GM12878 (cell line): ENCODE results near the gene ZNF462. TPM values are rescaled to one million over a fixed set of nuclear protein-coding genes. Genes with fewer than 3 reads are reported as not detected.

Experiments used
- ATAC-seq: fragments of 200-7000 bp; cut with Tn5 transposase; 3 replicates; pipeline ENCODE4 v1.9.1; 2020; ENCODE audit warnings: mild to moderate bottlenecking, moderate library complexity
- BruUV-seq: library from RNA; stranded (reverse); fragments of 400-500 nt; replicated peaks from 2 replicates; lab custom pipeline; 2021; lab: Mats Ljungman, UMichigan
- CTCF ChIA-PET: fragments of 300-600 bp; sonication (Branson Sonifier 250); formaldehyde crosslinking; extraction: SDS; loops from one replicate; lab custom pipeline; 2021; ENCODE audit warnings: inconsistent platforms; lab: Yijun Ruan, JAX
- POLR2A ChIA-PET: fragments of 350-600 bp; formaldehyde crosslinking; extraction: SDS; loops from one replicate; lab custom pipeline; 2021; ENCODE audit warnings: inconsistent platforms; lab: Charles Lee
- RAD21 ChIA-PET: fragments of 300-600 bp; sonication (Branson Sonifier 250); formaldehyde crosslinking; loops from one replicate; lab custom pipeline; 2023; ENCODE audit warnings: antibody characterized with exemption; ENCODE audit not compliant: unreplicated experiment; lab: Charles Lee
- SMC1A ChIA-PET: fragments of 300-600 bp; sonication (Branson Sonifier 250); formaldehyde crosslinking; loops from one replicate; lab custom pipeline; 2023; ENCODE audit not compliant: unreplicated experiment, uncharacterized antibody; lab: Charles Lee
- DNase-seq: peaks from one replicate; pipeline ENCODE4 v3.0.0-alpha.2; 2011; ENCODE audit warnings: low read depth, low spot score
- FAIRE-seq: peaks from 3 replicates; lab custom pipeline; 2011; peaks lifted over from hg19 to GRCh38; lab: Jason Lieb, UNC
- H2AFZ ChIP-seq: 2 replicates; pipeline ENCODE4 v1.6.0; 2011; ENCODE audit warnings: low read depth, low read length, control low read depth; ENCODE audit not compliant: control insufficient read depth
- H3K27ac ChIP-seq: 2 replicates; pipeline ENCODE4 v1.5.1; 2011; ENCODE audit warnings: control low read depth; ENCODE audit not compliant: control insufficient read depth, insufficient read depth
- H3K27me3 ChIP-seq, 2 experiments: replicated peaks in 1 of 2; 2 replicates each; pipeline versions ENCODE4 v1.6.0 to v1.6.1; 2011; ENCODE audit warnings: low read length in 1 of 2; ENCODE audit not compliant: control insufficient read depth in 2 of 2, insufficient read depth in 2 of 2
- H3K36me3 ChIP-seq, 2 experiments: 2 replicates each; pipeline ENCODE4 v1.5.1; 2011; ENCODE audit warnings: low read length in 1 of 2; ENCODE audit not compliant: control insufficient read depth in 2 of 2, insufficient read depth in 2 of 2
- H3K4me1 ChIP-seq: 2 replicates; pipeline ENCODE4 v1.6.1; 2011; ENCODE audit warnings: mild to moderate bottlenecking, low read length, moderate library complexity, mixed read lengths; ENCODE audit not compliant: control insufficient read depth, insufficient read depth
- H3K4me2 ChIP-seq: 2 replicates; pipeline ENCODE4 v1.6.0; 2011; ENCODE audit warnings: control low read depth; ENCODE audit not compliant: control insufficient read depth, insufficient read depth
- H3K4me3 ChIP-seq: fragments of 200-600 bp; sonication (generic); 2 replicates; pipeline ENCODE4 v1.5.1; 2016
- H3K79me2 ChIP-seq: 2 replicates; pipeline ENCODE4 v1.6.0; 2011; ENCODE audit warnings: low read length; ENCODE audit not compliant: control insufficient read depth, insufficient read depth
- H3K9ac ChIP-seq: 2 replicates; pipeline ENCODE4 v1.8.0; 2011; ENCODE audit warnings: low read length, control low read depth, mixed read lengths; ENCODE audit not compliant: control insufficient read depth, insufficient read depth
- H3K9me3 ChIP-seq: replicated peaks from 3 replicates; pipeline ENCODE4 v1.5.1; 2011; ENCODE audit warnings: mild to moderate bottlenecking, low read length; ENCODE audit not compliant: control insufficient read depth, insufficient read depth
- H4K20me1 ChIP-seq: 2 replicates; pipeline ENCODE4 v1.6.0; 2011; ENCODE audit not compliant: control insufficient read depth, insufficient read depth
- CHD2 ChIP-seq: IDR thresholded peaks from 2 replicates; pipeline ENCODE4 v1.6.1; 2011; ENCODE audit warnings: low read depth, low read length, improper control_type of control experiment, borderline replicate concordance
- DPF2 ChIP-seq: fragments of 450-650 bp; IDR thresholded peaks from 2 replicates; pipeline ENCODE4 v1.6.1; 2017; ENCODE audit warnings: mild to moderate bottlenecking
- FOXM1 ChIP-seq: IDR thresholded peaks from 2 replicates; pipeline ENCODE4 v1.6.1; 2012; ENCODE audit warnings: low read depth, mild to moderate bottlenecking, inconsistent platforms, low read length, moderate library complexity
- IKZF1 ChIP-seq: fragments of 450-650 bp; conservative IDR thresholded peaks from 2 replicates; pipeline ENCODE4 v1.6.1; 2017; ENCODE audit warnings: antibody characterized with exemption, mild to moderate bottlenecking
- LARP7 ChIP-seq: fragments of 450-650 bp; IDR thresholded peaks from 2 replicates; pipeline ENCODE4 v1.6.1; 2017; ENCODE audit warnings: mild to moderate bottlenecking
- MTA2 ChIP-seq: fragments of 450-650 bp; IDR thresholded peaks from 2 replicates; pipeline ENCODE4 v1.6.1; 2016; ENCODE audit warnings: low read depth, mild to moderate bottlenecking, moderate library complexity
- RAD51 ChIP-seq: fragments of 450-650 bp; IDR thresholded peaks from 2 replicates; pipeline ENCODE4 v1.6.1; 2016; ENCODE audit warnings: moderate library complexity, mild to moderate bottlenecking, inconsistent platforms
- SIN3A ChIP-seq: IDR thresholded peaks from 2 replicates; pipeline ENCODE4 v1.6.1; 2012; ENCODE audit warnings: low read depth, low read length, improper control_type of control experiment
- SMARCA5 ChIP-seq: fragments of 450-650 bp; IDR thresholded peaks from 2 replicates; pipeline ENCODE4 v1.6.1; 2017; ENCODE audit warnings: mild to moderate bottlenecking
- YBX1 ChIP-seq: fragments of 450-650 bp; IDR thresholded peaks from 2 replicates; pipeline ENCODE4 v1.6.1; 2016; ENCODE audit warnings: antibody characterized with exemption
- WGBS: methylation state at CpG from one replicate; pipeline ENCODE4 v1.1.6; 2016; ENCODE audit warnings: low lambda C conversion rate; ENCODE audit not compliant: insufficient replicate concordance, insufficient coverage; ENCODE audit errors: missing lambda C conversion rate; 5-methylcytosine and 5-hydroxymethylcytosine counted together
- in situ Hi-C: fragments of 300-500 bp; cut with MboI; formaldehyde crosslinking; loops from 9 replicates; pipeline ENCODE4 v1.14.3; 2018; ENCODE audit warnings: mixed read lengths
- intact Hi-C: fragments of 100-400 bp; cut with micrococcal nuclease; formaldehyde crosslinking; loops from one replicate; pipeline ENCODE4 v1.14.2; 2022; ENCODE audit not compliant: unreplicated experiment
- polyA plus RNA-seq, 11 experiments: library from polyadenylated mRNA; depleted of rRNA in 4 of 11; unstranded in 6 of 11; stranded (reverse) in 5 of 11; fragments of >200 nt; fragmentation: Nextera tagmentation in 4 of 11; fragmentation: Illumina TruSeq in 1 of 11; extraction: Ambion mirVana in 4 of 11; extraction: Trizol in 1 of 11; gene quantifications; 1 replicate in 1 of 11; 2 replicates in 10 of 11; pipeline versions ENCODE4 v1.2.1 to v1.2.3, GENCODE V29; 2011 to 2016; ENCODE audit warnings: inconsistent platforms in 2 of 11, missing spikeins in 2 of 11, low read depth in 1 of 11
- total RNA-seq, 4 experiments: library from RNA; depleted of rRNA in 3 of 4; stranded (reverse); fragments of >200 nt in 3 of 4; fragmentation: Illumina TruSeq in 1 of 4; extraction: Trizol in 1 of 4; gene quantifications; 2 replicates each; pipeline versions ENCODE4 v1.2.1 to v1.2.3, GENCODE V29; 2013 to 2021
- TF ChIP-seq, protein P1 (sequence below): fragments of 450-650 bp; IDR thresholded peaks from 2 replicates; pipeline ENCODE4 v1.6.1; 2017; ENCODE audit warnings: low read depth, mild to moderate bottlenecking, moderate library complexity
- TF ChIP-seq, protein P2 (sequence below): fragments of 450-650 bp; IDR thresholded peaks from 2 replicates; pipeline ENCODE4 v1.6.1; 2016; ENCODE audit warnings: mild to moderate bottlenecking
- TF ChIP-seq, protein P3 (sequence below): fragments of 450-650 bp; IDR thresholded peaks from 2 replicates; pipeline ENCODE4 v1.6.1; 2017; ENCODE audit warnings: mild to moderate bottlenecking
- TF ChIP-seq, protein P4 (sequence below): IDR thresholded peaks from 2 replicates; pipeline ENCODE4 v1.6.1; 2012; ENCODE audit warnings: low read depth, low read length, improper control_type of control experiment

Gene ZNF462
- total and polyA plus RNA-seq, 10 of the 15 experiments (the other 5 are each of a cell fraction or from before 2014, with no cell fraction given): 0.27 to 13.7 (median 0.55) TPM

DNA sequence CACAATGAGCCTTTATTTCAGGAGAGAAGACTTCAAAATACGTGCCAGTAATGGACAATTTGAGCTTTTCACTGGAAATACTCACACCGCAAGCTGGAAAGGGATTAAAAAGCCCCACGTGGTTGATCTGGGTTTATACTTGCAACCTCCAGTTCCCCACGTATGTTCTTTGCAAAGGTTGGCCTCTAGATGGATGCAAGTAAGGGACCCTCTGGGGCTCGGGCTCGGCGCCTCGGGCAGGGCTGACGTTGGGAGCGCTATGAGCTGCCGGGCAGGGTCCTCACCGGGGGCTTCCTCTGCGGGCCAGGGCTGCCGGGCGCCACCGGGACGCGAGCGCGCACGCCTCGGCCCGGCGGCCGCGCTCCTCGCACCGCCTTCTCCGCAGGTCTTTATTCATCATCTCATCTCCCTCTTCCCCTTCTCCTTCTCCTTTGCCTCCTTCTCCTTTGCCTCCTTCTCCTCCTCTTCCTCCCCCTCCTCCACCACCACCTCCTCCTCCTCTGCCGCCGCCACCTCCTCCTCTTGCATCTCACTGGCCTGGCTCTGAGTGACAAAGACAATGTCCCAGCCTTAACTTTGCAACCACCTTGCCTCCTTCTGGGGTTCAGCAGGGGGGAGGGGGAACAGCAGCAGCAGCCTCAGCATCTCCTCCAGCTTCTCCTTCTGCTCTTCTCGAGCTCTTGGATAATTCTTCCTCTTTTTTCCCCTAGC, 701 bp upstream of the ZNF462 start:
- ChIA-PET RAD21 (interaction anchor here (0.8 to 2.1 kb wide), 6 partner anchors 21 to 577 kb away, joined by 3 to 7 read pairs (median 4); no protein-coding TSS in a partner anchor), SMC1A (interaction anchor here (0.6 to 19.8 kb wide), 12 partner anchors 9 to 1020 kb away, joined by 3 to 219 read pairs (median 5); no protein-coding TSS in a partner anchor), POLR2A (no interaction called here), CTCF (interaction anchor here (0.8 to 1.8 kb wide), 4 partner anchors 9 to 1021 kb away, joined by 3 to 7 read pairs (median 4); no protein-coding TSS in a partner anchor)
- Histone ChIP-seq H3K27ac (no peak overlapping the region), H3K9me3 (peaks cover 2% of the 10 kb centered on the region; the same call in 1 of the 3 replicates), H3K9ac (no peak overlapping the region), H3K4me3 (no peak overlapping the region), H3K4me2 (no peak overlapping the region), H3K36me3 (no peaks in the 10 kb centered on the region), H3K4me1 (no peaks in the 10 kb centered on the region), H4K20me1 (no peaks in the 10 kb centered on the region), H2AFZ (no peak overlapping the region), H3K27me3 (peaks cover 6 to 19% of the 10 kb centered on the region in 2 experiments; a peak in 3 of 4 replicates), H3K79me2 (no peaks in the 10 kb centered on the region)
- DNase-seq: no peak
- FAIRE-seq: no peak
- 35% methylated on average over 32 of the region's 32 CpGs for WGBS
- intact Hi-C loops (loop anchor here (2.0 to 5.0 kb wide), 7 partner anchors 49 to 575 kb away; no protein-coding TSS in a partner anchor), in situ Hi-C loops (no loop called here)
- peak; percentile 41 for ATAC-seq
- TF ChIP-seq IKZF1: 0 out of 2 replicates have a peak, but pooled peaks have one; percentile 7
- no peak for TF ChIP-seq FOXM1
- no peak for TF ChIP-seq YBX1
- TF ChIP-seq SMARCA5: peak; percentile 25; the same call in 1 of the 2 replicates
- TF ChIP-seq, protein P1, sequence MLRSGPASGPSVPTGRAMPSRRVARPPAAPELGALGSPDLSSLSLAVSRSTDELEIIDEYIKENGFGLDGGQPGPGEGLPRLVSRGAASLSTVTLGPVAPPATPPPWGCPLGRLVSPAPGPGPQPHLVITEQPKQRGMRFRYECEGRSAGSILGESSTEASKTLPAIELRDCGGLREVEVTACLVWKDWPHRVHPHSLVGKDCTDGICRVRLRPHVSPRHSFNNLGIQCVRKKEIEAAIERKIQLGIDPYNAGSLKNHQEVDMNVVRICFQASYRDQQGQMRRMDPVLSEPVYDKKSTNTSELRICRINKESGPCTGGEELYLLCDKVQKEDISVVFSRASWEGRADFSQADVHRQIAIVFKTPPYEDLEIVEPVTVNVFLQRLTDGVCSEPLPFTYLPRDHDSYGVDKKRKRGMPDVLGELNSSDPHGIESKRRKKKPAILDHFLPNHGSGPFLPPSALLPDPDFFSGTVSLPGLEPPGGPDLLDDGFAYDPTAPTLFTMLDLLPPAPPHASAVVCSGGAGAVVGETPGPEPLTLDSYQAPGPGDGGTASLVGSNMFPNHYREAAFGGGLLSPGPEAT: 0 out of 2 replicates have a peak, but pooled peaks have one; percentile 10
- TF ChIP-seq LARP7: peak; percentile 27; the same call in 1 of the 2 replicates
- TF ChIP-seq MTA2: peak; percentile 38; the same call in 1 of the 2 replicates
- TF ChIP-seq, protein P2, sequence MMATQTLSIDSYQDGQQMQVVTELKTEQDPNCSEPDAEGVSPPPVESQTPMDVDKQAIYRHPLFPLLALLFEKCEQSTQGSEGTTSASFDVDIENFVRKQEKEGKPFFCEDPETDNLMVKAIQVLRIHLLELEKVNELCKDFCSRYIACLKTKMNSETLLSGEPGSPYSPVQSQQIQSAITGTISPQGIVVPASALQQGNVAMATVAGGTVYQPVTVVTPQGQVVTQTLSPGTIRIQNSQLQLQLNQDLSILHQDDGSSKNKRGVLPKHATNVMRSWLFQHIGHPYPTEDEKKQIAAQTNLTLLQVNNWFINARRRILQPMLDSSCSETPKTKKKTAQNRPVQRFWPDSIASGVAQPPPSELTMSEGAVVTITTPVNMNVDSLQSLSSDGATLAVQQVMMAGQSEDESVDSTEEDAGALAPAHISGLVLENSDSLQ: peak; percentile 19; the same call in 1 of the 2 replicates
- 0 out of 2 replicates have a peak, but pooled peaks have one; percentile 38 for TF ChIP-seq SIN3A
- TF ChIP-seq, protein P3, sequence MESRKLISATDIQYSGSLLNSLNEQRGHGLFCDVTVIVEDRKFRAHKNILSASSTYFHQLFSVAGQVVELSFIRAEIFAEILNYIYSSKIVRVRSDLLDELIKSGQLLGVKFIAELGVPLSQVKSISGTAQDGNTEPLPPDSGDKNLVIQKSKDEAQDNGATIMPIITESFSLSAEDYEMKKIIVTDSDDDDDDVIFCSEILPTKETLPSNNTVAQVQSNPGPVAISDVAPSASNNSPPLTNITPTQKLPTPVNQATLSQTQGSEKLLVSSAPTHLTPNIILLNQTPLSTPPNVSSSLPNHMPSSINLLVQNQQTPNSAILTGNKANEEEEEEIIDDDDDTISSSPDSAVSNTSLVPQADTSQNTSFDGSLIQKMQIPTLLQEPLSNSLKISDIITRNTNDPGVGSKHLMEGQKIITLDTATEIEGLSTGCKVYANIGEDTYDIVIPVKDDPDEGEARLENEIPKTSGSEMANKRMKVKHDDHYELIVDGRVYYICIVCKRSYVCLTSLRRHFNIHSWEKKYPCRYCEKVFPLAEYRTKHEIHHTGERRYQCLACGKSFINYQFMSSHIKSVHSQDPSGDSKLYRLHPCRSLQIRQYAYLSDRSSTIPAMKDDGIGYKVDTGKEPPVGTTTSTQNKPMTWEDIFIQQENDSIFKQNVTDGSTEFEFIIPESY: no peak
- TF ChIP-seq RAD51: no peak
- TF ChIP-seq, protein P4, sequence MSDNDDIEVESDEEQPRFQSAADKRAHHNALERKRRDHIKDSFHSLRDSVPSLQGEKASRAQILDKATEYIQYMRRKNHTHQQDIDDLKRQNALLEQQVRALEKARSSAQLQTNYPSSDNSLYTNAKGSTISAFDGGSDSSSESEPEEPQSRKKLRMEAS: 0 out of 2 replicates have a peak, but pooled peaks have one; percentile 9
- 0 out of 2 replicates have a peak, but pooled peaks have one; percentile 28 for TF ChIP-seq CHD2
- peak; percentile 46; the same call in 1 of the 2 replicates for TF ChIP-seq DPF2
- BruUV-seq: no TSS peak
